Type B pancreatic cell (in vitro differentiated cells): ENCODE data around the gene ZNF695. TPM values are rescaled to one million over a fixed set of nuclear protein-coding genes. Genes with fewer than 3 reads are reported as not detected.

Experiments used
- DNase-seq: peaks from one replicate; pipeline ENCODE4 v3.0.0; 2021; ENCODE audit warnings: mixed read lengths; ENCODE audit not compliant: unreplicated experiment; ENCODE audit errors: extremely low spot score
- H3K27ac Mint-ChIP-seq: 2 replicates; pipeline ENCODE4 v1.8.0; 2021; ENCODE audit warnings: mild to moderate bottlenecking, mixed read lengths
- H3K27me3 Mint-ChIP-seq: 2 replicates; pipeline ENCODE4 v1.8.0; 2021; ENCODE audit warnings: mixed read lengths
- H3K36me3 Mint-ChIP-seq: 2 replicates; pipeline ENCODE4 v1.8.0; 2021; ENCODE audit warnings: mixed read lengths
- H3K4me1 Mint-ChIP-seq: one replicate; pipeline ENCODE4 v1.8.0; 2021; ENCODE audit warnings: mixed read lengths; ENCODE audit not compliant: unreplicated experiment
- H3K4me3 Mint-ChIP-seq: 2 replicates; pipeline ENCODE4 v1.8.0; 2021; ENCODE audit warnings: mild to moderate bottlenecking, mixed read lengths
- H3K9me3 Mint-ChIP-seq: 2 replicates; pipeline ENCODE4 v1.8.0; 2021; ENCODE audit warnings: mixed read lengths
- CTCF ChIP-seq: fragments of 200-600 bp; sonication (generic); conservative IDR thresholded peaks from 2 replicates; pipeline ENCODE4 v1.5.0; 2021; ENCODE audit warnings: antibody characterized with exemption, mild to moderate bottlenecking
- total RNA-seq: library from RNA; stranded (reverse); gene quantifications from 2 replicates; pipeline ENCODE4 v1.2.1, GENCODE V29; 2021; ENCODE audit warnings: low replicate concordance

ZNF695 gene
- total RNA-seq, 1 donor from 2014 or later, result 17.9 TPM

- Mint-ChIP-seq H3K4me3 (no peak overlapping the region), H3K36me3 (peaks cover 81% of the 10 kb centered on the region), H3K27me3 (no peaks in the 10 kb centered on the region), H3K27ac (no peak overlapping the region), H3K4me1 (no peaks in the 10 kb centered on the region), H3K9me3 (peaks cover 23% of the 10 kb centered on the region)
- DNase-seq, result no peak
- no peak for TF ChIP-seq CTCF
Measured at GRCh38 chr1:246989901-246990300, 18.0 kb downstream of the ZNF695 start.

- H3K9me3 Mint-ChIP-seq, result peaks cover 22% of the 10 kb centered on the region
- H3K36me3 Mint-ChIP-seq, result peaks cover 84% of the 10 kb centered on the region
- no peak for TF ChIP-seq CTCF
- no peak overlapping the region for H3K27ac Mint-ChIP-seq
- H3K4me3 Mint-ChIP-seq, result no peak overlapping the region
- DNase-seq, result no peak
- no peaks in the 10 kb centered on the region for H3K27me3 Mint-ChIP-seq
- no peaks in the 10 kb centered on the region for H3K4me1 Mint-ChIP-seq
Measured at GRCh38 chr1:246988316-246988715, 19.5 kb downstream of the ZNF695 start.

DNA sequence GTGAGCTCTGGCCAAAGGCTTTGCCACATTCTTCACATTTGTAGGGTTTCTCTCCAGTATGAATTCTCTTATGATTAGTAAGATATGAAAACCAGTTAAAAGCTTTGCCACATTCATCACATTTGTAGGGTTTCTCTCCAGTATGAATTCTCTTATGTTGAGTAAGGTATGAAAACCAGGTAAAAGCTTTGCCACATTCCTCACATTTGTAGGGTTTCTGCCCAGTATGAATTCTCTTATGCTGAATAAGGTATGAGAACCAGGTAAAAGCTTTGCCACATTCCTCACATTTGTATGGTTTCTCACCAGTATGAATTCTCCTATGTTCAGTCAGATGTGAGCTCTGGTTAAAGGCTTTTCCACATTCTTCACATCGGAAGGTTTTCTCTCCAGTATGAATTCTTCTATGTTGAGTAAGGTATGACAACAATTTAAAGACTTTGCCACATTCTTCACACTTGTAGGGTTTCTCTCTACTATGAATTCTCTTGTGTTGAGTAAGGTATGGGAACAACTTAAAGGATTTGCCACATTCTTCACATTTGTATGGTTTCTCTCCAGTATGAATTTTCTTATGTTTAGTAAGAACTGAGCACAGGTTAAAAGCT, 20.7 kb downstream of the ZNF695 start:
- no peak for TF ChIP-seq CTCF
- H3K27me3 Mint-ChIP-seq, result no peaks in the 10 kb centered on the region
- H3K36me3 Mint-ChIP-seq, result peaks cover 84% of the 10 kb centered on the region
- H3K4me1 Mint-ChIP-seq, result no peaks in the 10 kb centered on the region
- no peak for DNase-seq
- no peak overlapping the region for H3K27ac Mint-ChIP-seq
- no peak overlapping the region for H3K4me3 Mint-ChIP-seq
- peaks cover 22% of the 10 kb centered on the region for H3K9me3 Mint-ChIP-seq

DNA sequence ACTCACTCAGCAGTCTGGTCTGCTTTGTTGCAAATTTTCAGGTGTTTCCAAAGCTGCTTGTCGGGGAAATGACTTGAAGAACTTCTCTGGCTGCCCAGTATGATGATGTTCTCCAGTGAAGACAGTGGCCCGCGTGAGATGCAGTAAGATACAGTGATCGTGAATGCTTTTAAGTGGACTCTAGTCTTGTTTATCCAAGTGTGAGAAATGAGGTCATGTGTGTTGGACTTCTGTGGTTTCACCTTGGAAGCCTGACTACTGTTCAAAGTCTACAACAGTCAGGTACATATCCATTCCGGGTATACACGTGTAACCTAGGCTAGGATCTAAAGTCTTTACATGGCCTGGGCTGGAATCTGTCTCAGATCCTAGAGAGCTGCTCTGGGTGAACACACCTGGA, 29.1 kb downstream of the ZNF695 start:
- DNase-seq, result no peak
- no peak overlapping the region for H3K4me3 Mint-ChIP-seq

DNA sequence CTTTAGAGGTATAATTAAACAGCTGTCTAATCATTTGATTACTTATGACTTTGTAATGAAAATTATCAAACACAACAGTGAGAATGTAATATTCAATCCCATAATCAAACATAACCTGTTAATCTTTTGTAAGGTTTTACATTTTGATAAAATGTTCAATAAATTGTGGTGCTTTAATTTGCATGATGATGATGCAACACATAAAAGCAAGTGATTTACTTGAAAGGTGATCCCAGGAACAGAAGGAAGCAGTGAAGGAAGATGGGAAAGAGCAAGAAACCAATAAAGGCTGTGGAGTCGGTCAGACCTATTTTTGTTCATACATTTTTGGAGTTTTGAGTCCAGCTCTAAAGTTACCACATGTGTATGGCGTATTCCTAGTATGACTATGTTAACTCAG, 29.6 kb downstream of the ZNF695 start:
- no peaks in the 10 kb centered on the region for H3K4me1 Mint-ChIP-seq
- TF ChIP-seq CTCF, result no peak
- no peak for DNase-seq
- H3K9me3 Mint-ChIP-seq, result peaks cover 18% of the 10 kb centered on the region
- H3K4me3 Mint-ChIP-seq, result no peak overlapping the region
- H3K36me3 Mint-ChIP-seq, result peaks cover 67% of the 10 kb centered on the region
- no peaks in the 10 kb centered on the region for H3K27me3 Mint-ChIP-seq
- no peak overlapping the region for H3K27ac Mint-ChIP-seq

More for the DNA sequence above, 29.1 kb downstream of the ZNF695 start:
- Mint-ChIP-seq H3K27ac (no peak overlapping the region), H3K36me3 (peaks cover 64% of the 10 kb centered on the region), H3K4me1 (no peaks in the 10 kb centered on the region), H3K27me3 (no peaks in the 10 kb centered on the region), H3K9me3 (peaks cover 15% of the 10 kb centered on the region)
- no peak for TF ChIP-seq CTCF

- TF ChIP-seq CTCF, result no peak
- no peaks in the 10 kb centered on the region for H3K27me3 Mint-ChIP-seq
- peaks cover 31% of the 10 kb centered on the region for H3K9me3 Mint-ChIP-seq
- no peak overlapping the region for H3K4me3 Mint-ChIP-seq
- peaks cover 55% of the 10 kb centered on the region for H3K36me3 Mint-ChIP-seq
- H3K27ac Mint-ChIP-seq, result no peak overlapping the region
- no peak for DNase-seq
- no peaks in the 10 kb centered on the region for H3K4me1 Mint-ChIP-seq
Measured at GRCh38 chr1:246971969-246972368, 35.9 kb downstream of the ZNF695 start.
